Measurements from ENCODE around the gene DIPK1A.
"Not testable (repeated sequence)": the region's sequence is repeated elsewhere in the genome, so short reads cannot be mapped to it uniquely, and the experiment has no call there.

DIPK1A gene

GRCh38 chr1:92980732-92981647, 19.7 kb upstream of the DIPK1A start:
- no peak for DNase-seq (ENCODE audit: low read depth)

- no peak for DNase-seq (ENCODE audit: low read depth)
These were observed 14.4 kb upstream of the DIPK1A start for GRCh38 chr1:92975551-92976232.

- DNase-seq (ENCODE audit: low read depth): not testable (repeated sequence)
These were observed 12.8 kb upstream of the DIPK1A start for GRCh38 chr1:92974112-92974511.

- no peak for DNase-seq (ENCODE audit: low read depth)
These were observed 12.1 kb upstream of the DIPK1A start for GRCh38 chr1:92973203-92973897.

- no peak for DNase-seq (ENCODE audit: low read depth)
These were observed 11.3 kb upstream of the DIPK1A start for GRCh38 chr1:92972409-92973129.

- DNase-seq (ENCODE audit: low read depth): not testable (repeated sequence)
These were observed 10.7 kb upstream of the DIPK1A start for GRCh38 chr1:92971932-92972331.

- DNase-seq (ENCODE audit: low read depth): no peak
These were observed 9.9 kb upstream of the DIPK1A start for GRCh38 chr1:92970990-92971689.

GRCh38 chr1:92969517-92969916, 8.3 kb upstream of the DIPK1A start:
- no peak for DNase-seq (ENCODE audit: low read depth)

GRCh38 chr1:92968138-92969032, 7.1 kb upstream of the DIPK1A start:
- DNase-seq (ENCODE audit: low read depth): no peak

- no peak for DNase-seq (ENCODE audit: low read depth)
These were observed 3.7 kb upstream of the DIPK1A start for GRCh38 chr1:92964998-92965397.

- no peak for DNase-seq (ENCODE audit: low read depth)
These were observed 3.1 kb upstream of the DIPK1A start for GRCh38 chr1:92964316-92964715.

GRCh38 chr1:92961896-92962752, 862 bp upstream of the DIPK1A start:
- peak; percentile 51 for DNase-seq (ENCODE audit: low read depth)

GRCh38 chr1:92960395-92961130, 699 bp downstream of the DIPK1A start:
- peak; percentile 51 for DNase-seq (ENCODE audit: low read depth)

- DNase-seq (ENCODE audit: low read depth): no peak
These were observed 2.9 kb downstream of the DIPK1A start for GRCh38 chr1:92958203-92958970.

- no peak for DNase-seq (ENCODE audit: low read depth)
These were observed 4.1 kb downstream of the DIPK1A start for GRCh38 chr1:92957030-92957734.

- no peak for DNase-seq (ENCODE audit: low read depth)
These were observed 4.8 kb downstream of the DIPK1A start for GRCh38 chr1:92956254-92957029.
